Stimulated activated effector memory CD8-positive, alpha-beta T cell treated with anti-CD3 and anti-CD28 coated beads, Interleukin-12 subunit alpha, Interleukin-12 subunit beta, amount 100 ng/mL, for 72 hours (primary cell): Measurements from ENCODE around the gene POM121.
A peak's percentile ranks its signal among the peaks of the same experiment; 100 is the strongest.
"Not testable (repeated sequence)": the region's sequence is repeated elsewhere in the genome, so short reads cannot be mapped to it uniquely, and the experiment has no call there.

Experiments
- ATAC-seq: fragments of 150-1000 bp; cut with Tn5 transposase; 2 replicates; pipeline ENCODE4 v1.10.0; 2021
- DNase-seq, 2 donors: peaks; one replicate each; pipeline ENCODE4 v3.0.0; 2021 to 2022; ENCODE audit warnings: low spot score in 2 of 2
- H3K27ac Mint-ChIP-seq: one replicate; pipeline ENCODE4 v1.8.0; 2022; ENCODE audit warnings: mild to moderate bottlenecking, mixed read lengths
- H3K36me3 Mint-ChIP-seq: one replicate; pipeline ENCODE4 v1.8.0; 2022; ENCODE audit warnings: mild to moderate bottlenecking, mixed read lengths
- H3K4me1 Mint-ChIP-seq: one replicate; pipeline ENCODE4 v1.8.0; 2022; ENCODE audit warnings: mixed read lengths
- H3K4me3 Mint-ChIP-seq: one replicate; pipeline ENCODE4 v1.8.0; 2022; ENCODE audit warnings: mild to moderate bottlenecking, mixed read lengths
- H3K9me3 Mint-ChIP-seq: one replicate; pipeline ENCODE4 v1.8.0; 2022; ENCODE audit warnings: mixed read lengths

Gene POM121

DNA sequence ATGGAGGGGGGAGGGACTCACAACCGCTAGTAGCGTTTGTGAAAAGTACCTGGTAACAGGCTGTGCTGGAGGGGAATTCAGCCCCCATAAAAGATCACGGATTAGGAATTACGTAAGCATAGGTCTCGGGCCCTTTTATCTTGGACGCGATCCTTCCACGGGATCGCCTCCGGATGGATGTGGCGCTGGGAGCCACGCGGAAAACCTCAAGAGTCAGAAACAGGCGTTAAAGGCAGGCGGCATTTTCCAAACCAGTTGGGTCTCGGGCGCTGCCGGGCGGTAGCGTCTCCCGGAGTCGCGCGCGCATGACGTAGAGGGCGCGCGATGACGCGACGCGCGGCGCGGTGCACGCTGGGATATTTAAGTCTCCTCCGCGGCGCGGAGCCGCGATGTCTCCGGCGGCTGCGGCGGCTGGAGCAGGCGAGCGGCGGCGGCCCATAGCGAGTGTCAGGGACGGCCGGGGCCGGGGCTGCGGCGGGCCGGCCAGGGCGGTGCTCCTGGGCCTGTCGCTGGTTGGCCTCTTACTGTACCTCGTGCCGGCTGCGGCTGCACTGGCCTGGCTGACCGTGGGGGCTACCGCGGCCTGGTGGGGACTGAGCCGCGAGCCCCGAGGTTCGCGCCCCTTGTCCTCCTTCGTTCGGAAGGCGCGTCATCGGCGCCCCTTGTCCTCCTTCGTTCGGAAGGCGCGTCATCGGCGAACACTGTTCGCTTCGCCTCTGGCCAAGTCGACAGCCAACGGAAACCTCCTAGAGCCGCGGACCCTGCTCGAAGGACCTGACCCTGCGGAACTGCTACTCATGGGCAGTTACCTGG is at the start of gene POM121:
TSS of gene POM121 (plus strand) at position 363 of the 813 bp plus-strand sequence. CDS start at position 390, 27 bp downstream.
- peak; percentile 80 to 91 for DNase-seq
- peak within 1 kb of the TSS; percentile 93 for H3K27ac Mint-ChIP-seq
- H3K4me1 Mint-ChIP-seq, result peaks cover 44% of the 10 kb centered on the region
- H3K36me3 Mint-ChIP-seq, result peaks cover 95% of the 10 kb centered on the region
- H3K4me3 Mint-ChIP-seq, result peak within 1 kb of the TSS; percentile 89
- no peaks in the 10 kb centered on the region for H3K9me3 Mint-ChIP-seq
- peak; percentile 97 for ATAC-seq

GRCh38 chr7:72879079-72879736 is 45.7 kb upstream of the POM121 start:
- Mint-ChIP-seq H3K27ac (peak overlapping the region; percentile 92), H3K4me3 (peak overlapping the region; percentile 89), H3K36me3 (peaks cover 46% of the 10 kb centered on the region)

DNA sequence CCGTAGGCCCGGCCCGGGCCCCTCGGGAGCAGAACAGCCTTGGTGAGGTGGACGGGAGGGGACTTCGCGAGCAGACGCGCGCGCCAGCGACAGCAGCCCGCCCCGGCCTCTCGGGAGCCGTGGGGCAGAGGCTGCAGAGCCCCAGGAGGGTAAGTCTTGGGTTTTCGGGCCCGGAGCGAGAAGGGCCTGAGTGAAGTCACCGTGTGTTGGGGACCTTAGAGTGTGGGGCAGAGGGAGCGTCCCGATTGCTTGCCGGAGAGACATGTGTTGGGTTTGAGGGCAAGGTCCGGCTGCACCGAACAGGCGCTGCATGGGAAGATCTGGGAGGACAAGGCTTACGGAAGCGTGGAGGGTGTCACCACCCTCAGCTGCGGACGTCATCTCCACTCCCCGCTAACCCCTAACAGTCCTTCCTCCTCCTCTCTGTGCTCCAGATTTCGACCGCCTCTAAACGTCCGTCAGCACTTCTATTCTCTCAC is 45.1 kb upstream of the POM121 start:
- Mint-ChIP-seq H3K27ac (peak overlapping the region; percentile 92), H3K36me3 (peaks cover 46% of the 10 kb centered on the region), H3K4me3 (peak overlapping the region; percentile 89)
- DNase-seq (peak; percentile 8 to 67), ATAC-seq (peak; percentile 36)
- not testable (repeated sequence) for H3K9me3 Mint-ChIP-seq, H3K4me1 Mint-ChIP-seq

More at GRCh38 chr7:72879079-72879736, 45.7 kb upstream of the POM121 start:
- H3K4me1 Mint-ChIP-seq, H3K9me3 Mint-ChIP-seq: not testable (repeated sequence)
- ATAC-seq (peak; percentile 100), DNase-seq (peak; percentile 49 to 88)

DNA sequence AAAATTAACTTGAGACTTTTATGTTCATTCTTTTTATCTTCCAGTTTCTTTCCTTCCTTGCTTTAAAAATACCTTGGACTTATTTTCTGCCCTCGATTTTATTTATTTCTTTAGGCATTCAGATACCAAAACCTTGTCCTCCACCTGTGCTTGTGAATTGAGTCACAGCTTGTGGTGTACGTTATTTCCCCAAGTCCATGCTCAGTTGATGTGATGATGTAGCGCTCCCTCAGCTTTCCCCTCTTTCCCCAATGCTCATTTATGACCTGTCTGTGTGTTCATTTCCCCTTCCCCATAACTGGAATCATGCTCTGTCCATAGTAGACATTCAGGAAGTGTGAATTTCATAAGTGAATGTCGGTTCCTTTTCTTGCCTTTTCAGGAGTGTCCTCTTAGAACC is 33.1 kb upstream of the POM121 start:
- not testable (repeated sequence) for ATAC-seq, DNase-seq, H3K9me3 Mint-ChIP-seq, H3K4me3 Mint-ChIP-seq
- Mint-ChIP-seq H3K4me1 (peaks cover 26% of the 10 kb centered on the region), H3K27ac (peak overlapping the region; percentile 34), H3K36me3 (peaks cover 98% of the 10 kb centered on the region)

- not testable (repeated sequence) for H3K4me1 Mint-ChIP-seq, DNase-seq, ATAC-seq, H3K9me3 Mint-ChIP-seq, H3K4me3 Mint-ChIP-seq, H3K27ac Mint-ChIP-seq
- peaks cover 100% of the 10 kb centered on the region for H3K36me3 Mint-ChIP-seq
Measured at GRCh38 chr7:72904740-72905139, 20.2 kb upstream of the POM121 start.

- H3K4me1 Mint-ChIP-seq, result peaks cover 29% of the 10 kb centered on the region
- H3K9me3 Mint-ChIP-seq, DNase-seq, ATAC-seq, H3K4me3 Mint-ChIP-seq: not testable (repeated sequence)
- H3K36me3 Mint-ChIP-seq, result peaks cover 99% of the 10 kb centered on the region
- peak overlapping the region; percentile 58 for H3K27ac Mint-ChIP-seq
Measured at GRCh38 chr7:72908422-72908821, 16.5 kb upstream of the POM121 start.

DNA sequence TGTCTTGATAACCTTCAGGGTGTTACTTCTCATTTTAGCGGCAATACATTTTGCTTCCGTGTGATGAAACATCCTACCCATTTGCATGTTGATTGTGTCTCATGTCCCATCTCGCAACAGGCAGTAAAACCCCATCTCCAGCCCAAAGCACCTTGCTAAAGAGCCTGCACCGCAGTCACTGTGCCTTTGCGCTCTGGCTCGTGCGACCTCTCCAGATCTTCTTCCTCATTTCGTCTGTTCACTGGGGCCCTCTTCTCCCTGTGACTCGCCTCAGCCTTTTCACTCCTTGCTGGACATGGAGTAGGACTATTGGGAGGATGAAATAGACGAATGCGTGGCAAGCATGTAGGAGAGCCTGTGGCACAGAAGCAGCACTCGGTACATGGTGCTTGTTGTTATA is 13.5 kb upstream of the POM121 start:
- Mint-ChIP-seq H3K4me1 (peaks cover 46% of the 10 kb centered on the region), H3K27ac (peak overlapping the region; percentile 90), H3K36me3 (peaks cover 99% of the 10 kb centered on the region)
- DNase-seq, H3K9me3 Mint-ChIP-seq, ATAC-seq, H3K4me3 Mint-ChIP-seq: not testable (repeated sequence)

DNA sequence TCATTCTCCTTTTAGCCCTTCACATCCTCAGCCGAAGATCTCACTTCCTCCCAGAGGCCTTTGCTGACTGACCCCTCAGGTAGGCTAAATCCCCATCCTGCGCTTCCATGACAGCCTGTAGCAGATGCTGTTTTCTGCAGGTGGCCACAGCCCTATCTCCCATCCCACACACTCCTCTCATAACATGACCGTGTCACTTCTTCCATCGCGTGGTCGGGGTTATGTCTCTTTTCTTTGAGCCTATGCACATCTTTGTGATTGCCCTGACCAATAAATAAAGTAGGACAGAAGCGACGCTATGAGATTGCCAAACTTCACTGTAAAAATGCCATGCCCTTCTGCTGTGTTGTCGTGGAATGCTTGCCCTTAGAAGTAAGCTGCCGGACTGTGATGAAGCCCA is 11.1 kb upstream of the POM121 start:
- peak; percentile 63 for ATAC-seq
- Mint-ChIP-seq H3K4me1 (peaks cover 51% of the 10 kb centered on the region), H3K4me3 (peak overlapping the region; percentile 53), H3K36me3 (peaks cover 99% of the 10 kb centered on the region), H3K27ac (peak overlapping the region; percentile 90)
- H3K9me3 Mint-ChIP-seq, DNase-seq: not testable (repeated sequence)

DNA sequence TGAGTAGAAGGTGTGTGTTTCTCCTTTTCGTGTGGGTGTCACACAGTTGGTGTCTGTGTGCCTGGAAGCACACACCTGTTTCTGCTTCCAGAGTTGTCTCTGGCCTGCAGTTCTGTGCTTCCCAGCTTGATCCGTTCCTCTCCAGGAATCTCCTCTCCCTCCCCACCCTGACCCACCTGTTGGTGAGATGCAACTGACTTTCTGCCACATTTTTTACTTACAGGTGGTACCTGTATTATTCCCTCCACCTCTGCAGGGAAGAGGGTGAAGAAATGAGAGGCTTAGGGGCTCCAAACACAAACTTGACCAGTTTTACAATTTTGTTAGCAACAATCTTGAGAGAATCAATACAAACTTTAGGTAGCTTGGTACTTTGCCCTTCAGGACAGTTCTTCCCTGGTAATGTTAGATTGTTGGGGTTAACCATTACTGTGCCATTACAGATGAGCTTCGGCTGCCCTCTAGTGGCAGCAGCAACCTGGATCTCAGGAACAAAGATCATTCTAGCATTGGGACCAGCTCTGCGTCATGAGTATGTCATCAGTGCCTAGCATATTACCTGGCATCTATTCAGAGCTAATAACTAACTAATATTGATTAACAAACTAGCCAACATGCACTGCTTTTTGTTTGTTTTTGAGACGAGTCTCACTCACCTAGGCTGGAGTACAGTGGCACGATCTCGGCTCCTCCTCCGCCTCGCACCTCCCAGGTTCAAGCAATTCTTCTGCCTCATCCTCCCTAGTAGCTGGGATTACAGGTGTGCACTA is 10.0 kb upstream of the POM121 start:
- H3K4me3 Mint-ChIP-seq, H3K9me3 Mint-ChIP-seq: not testable (repeated sequence)
- ATAC-seq (peak; percentile 73), DNase-seq (peak in 1 of 2 donors; percentile 73)
- peaks cover 99% of the 10 kb centered on the region for H3K36me3 Mint-ChIP-seq
- H3K4me1 Mint-ChIP-seq, result peaks cover 51% of the 10 kb centered on the region
- peak overlapping the region; percentile 90 for H3K27ac Mint-ChIP-seq

GRCh38 chr7:72919256-72919775 is 5.6 kb upstream of the POM121 start:
- Mint-ChIP-seq H3K4me1 (peaks cover 37% of the 10 kb centered on the region), H3K4me3 (no peak overlapping the region), H3K36me3 (peaks cover 96% of the 10 kb centered on the region), H3K27ac (no peak overlapping the region), H3K9me3 (no peaks in the 10 kb centered on the region)
- DNase-seq (no peak), ATAC-seq (no peak)

DNA sequence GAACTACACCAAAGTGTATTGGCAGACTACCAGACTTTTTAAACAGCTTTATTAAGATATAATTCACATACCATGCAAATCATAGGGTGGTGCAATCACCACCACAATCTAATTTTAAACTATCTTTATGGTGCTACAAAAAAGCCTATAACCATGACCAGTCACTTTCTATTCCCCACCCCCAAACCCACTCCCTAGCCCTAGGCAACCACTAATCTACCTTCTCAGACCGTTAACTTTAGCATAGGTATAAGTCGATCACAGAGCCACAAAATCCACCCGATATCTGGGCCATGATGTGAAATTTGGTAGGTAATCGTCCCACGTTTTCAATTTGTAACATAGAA is 536 bp upstream of the POM121 start:
- peaks cover 95% of the 10 kb centered on the region for H3K36me3 Mint-ChIP-seq
- peak overlapping the region; percentile 89 for H3K4me3 Mint-ChIP-seq
- peak overlapping the region; percentile 93 for H3K27ac Mint-ChIP-seq
- ATAC-seq, result peak; percentile 22
- peaks cover 44% of the 10 kb centered on the region for H3K4me1 Mint-ChIP-seq
- H3K9me3 Mint-ChIP-seq, result no peaks in the 10 kb centered on the region
- no peak for DNase-seq

GRCh38 chr7:72925546-72926120 is 738 bp downstream of the POM121 start:
- no peaks in the 10 kb centered on the region for H3K9me3 Mint-ChIP-seq
- DNase-seq, result no peak

GRCh38 chr7:72927791-72928190 is 2.9 kb downstream of the POM121 start:
- not testable (repeated sequence) for H3K27ac Mint-ChIP-seq, ATAC-seq, H3K9me3 Mint-ChIP-seq, DNase-seq, H3K4me3 Mint-ChIP-seq
- Mint-ChIP-seq H3K4me1 (peaks cover 38% of the 10 kb centered on the region), H3K36me3 (peaks cover 94% of the 10 kb centered on the region)

More at GRCh38 chr7:72925546-72926120, 738 bp downstream of the POM121 start:
- peak overlapping the region; percentile 89 for H3K4me3 Mint-ChIP-seq
- H3K36me3 Mint-ChIP-seq, result peaks cover 95% of the 10 kb centered on the region
- H3K4me1 Mint-ChIP-seq, result peaks cover 44% of the 10 kb centered on the region
- peak overlapping the region; percentile 93 for H3K27ac Mint-ChIP-seq
- no peak for ATAC-seq

- Mint-ChIP-seq H3K36me3 (peaks cover 95% of the 10 kb centered on the region), H3K4me1 (peaks cover 35% of the 10 kb centered on the region)
- not testable (repeated sequence) for H3K4me3 Mint-ChIP-seq, ATAC-seq, DNase-seq, H3K9me3 Mint-ChIP-seq, H3K27ac Mint-ChIP-seq
Measured at GRCh38 chr7:72928216-72928615, 3.3 kb downstream of the POM121 start.
